NCI-H524 (cell line): ENCODE measurements around the gene GPR34.
A peak's percentile ranks its signal among the peaks of the same experiment; 100 is the strongest.
"Not testable (repeated sequence)": the region's sequence is repeated elsewhere in the genome, so short reads cannot be mapped to it uniquely, and the experiment has no call there.

Experiments
- DNase-seq, 2 experiments: peaks; one replicate each; lab custom pipeline; 2025; lab: John Stamatoyannopoulos, UW

The GPR34 gene

DNA sequence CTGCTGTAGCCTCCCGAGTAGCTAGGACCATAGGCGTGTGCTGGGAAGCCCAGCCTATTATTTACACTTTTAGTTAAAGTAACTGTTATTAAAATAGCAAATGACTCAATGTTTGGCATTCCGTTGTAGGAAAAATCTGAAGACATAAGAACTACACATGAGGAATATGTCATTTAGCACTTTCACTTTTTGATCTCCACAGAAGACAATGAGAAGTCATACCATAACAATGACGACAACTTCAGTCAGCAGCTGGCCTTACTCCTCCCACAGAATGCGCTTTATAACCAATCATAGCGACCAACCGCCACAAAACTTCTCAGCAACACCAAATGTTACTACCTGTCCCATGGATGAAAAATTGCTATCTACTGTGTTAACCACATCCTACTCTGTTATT, 6.7 kb downstream of the GPR34 start:
- DNase-seq, result no peak

DNA sequence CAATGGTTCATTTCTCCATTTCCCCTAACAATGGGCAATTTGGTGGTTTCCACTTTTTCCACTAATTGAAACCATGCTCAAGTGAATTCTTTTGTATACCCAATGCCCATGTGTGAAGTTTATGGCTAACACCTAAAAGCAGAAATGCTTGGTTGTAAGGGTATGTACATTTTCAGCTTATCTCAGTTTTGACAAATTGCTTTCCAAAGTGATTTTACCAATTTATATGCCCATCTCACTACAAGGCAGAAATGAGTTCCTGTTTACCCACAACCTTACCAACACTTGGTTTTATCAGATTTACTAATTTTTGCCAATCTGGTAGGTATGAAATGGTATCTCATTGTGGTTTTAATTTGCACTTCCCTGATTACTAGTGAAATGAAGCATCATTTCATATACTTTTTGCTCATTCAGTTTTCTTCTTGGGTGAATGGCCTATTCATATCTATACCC, 14.8 kb downstream of the GPR34 start:
- no peak for DNase-seq

DNA sequence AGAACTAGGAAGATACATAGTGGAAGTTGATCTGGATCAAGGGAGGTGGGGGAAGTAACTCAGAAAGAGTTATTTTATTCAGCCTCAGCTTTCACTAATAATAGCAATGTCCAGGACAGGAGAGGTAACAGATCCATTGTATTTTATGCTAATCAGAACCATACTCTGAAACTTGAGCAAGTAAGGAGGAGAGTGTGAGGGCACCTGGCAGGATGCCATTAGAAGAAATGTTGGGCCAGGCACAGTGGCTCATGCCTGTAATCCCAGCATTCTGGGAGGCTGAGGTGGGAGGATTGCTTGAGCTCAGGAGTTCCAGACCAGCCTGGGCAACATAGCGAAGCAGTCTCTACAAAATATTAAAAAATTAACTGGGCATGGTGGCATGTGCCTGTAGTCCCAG, 16.3 kb downstream of the GPR34 start:
- no peak for DNase-seq

DNA sequence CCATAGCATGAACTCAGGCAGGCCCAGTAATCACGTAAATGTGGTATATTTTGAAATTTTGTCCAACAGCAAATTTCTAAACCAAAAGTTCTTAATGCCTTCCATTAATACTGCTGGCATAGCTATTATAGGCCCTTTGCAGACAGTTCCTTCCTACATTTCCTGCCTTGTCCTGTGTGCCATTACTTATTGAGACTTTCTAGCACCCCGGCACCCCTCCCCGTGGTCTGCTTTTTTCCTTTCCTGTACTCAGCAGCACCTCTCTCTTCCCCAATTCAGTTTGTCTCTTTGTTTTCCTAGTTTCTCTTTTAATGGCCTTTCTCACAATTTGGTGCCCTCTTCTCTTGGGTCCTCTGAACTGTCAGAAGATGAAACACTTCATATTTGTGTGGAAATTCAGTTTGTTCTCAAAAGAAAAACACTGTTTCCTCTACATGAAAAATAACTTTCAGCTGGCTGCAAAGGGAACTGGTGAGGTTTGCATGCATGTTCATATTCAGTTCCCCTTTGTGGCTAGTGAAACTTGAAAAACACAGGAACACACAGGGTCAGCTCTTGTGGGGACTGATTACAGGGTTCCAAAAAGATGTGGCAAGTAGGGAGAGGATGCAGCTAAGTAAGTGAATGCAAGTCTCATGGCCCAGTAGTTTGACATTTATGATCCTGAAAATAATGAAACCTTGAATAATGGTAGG, 17.1 kb downstream of the GPR34 start:
- no peak for DNase-seq

DNA sequence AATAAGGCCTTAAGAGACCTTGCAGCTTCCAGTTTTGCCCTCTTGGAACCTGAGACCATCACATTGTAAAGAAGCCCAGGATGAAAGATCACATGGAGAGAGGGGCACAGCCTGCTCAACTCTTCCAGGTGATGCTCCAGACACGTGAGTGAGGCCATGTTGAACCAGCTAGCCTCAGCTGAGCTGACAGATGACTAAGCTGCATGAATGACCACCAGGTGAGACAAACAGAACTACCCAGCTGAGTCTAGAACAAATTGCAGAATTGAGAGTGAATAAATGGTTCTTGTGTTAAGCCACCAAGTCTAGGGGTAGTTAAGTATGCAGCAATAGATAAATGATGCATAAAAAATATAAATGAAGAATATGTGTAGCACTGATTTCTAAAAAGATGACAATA, 18.4 kb downstream of the GPR34 start:
- no peak for DNase-seq

DNA sequence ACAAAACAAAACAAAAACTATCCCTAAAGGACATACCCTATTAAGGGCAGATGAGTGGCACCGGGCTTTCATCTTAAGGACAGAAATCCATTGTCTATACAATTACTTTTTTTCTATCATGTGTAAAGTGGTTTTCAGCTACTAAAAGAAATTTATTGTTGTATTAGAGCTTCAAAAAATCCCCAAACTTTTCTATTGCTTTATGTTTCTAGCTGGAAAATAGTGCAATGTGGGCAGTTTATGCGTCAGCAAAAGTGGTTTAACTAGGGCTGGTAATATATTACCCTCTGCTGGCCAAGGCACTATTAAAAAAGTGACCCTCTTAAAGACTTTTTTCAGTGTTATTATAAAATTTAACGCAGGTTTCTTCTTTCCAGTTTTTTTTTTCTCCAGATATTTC, 19.7 kb downstream of the GPR34 start:
- DNase-seq, result no peak

DNA sequence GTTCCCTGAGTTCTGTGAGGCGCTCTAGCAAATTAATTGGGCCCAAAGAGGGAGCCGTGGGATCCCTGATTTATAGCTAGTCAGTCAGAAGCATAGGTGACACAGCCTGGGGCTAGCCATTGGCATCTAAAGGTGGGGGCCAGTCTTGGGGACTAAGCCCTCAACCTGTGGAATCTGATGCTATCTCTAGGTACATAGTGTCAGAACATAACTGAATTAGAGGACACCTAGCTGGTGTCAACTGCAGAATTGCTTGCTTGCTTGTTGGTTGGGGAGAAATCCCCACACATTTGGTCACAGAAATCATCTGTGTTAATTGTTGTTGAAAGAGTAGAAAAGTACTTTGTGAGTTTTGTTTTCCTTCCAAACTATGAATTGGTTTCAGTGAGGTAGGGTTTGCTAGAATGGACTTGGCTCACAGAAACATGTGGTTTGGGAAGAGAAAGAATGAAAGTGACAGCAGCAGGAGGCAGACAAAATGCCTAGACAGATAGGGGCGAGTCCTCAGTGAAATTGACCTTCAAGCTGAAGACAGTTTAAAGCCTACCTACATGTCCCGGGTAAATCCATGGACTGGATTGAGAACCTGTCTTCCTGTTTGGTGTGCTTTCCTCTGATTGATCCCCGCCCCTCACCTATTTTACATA, 22.4 kb downstream of the GPR34 start:
- DNase-seq, result no peak

DNA sequence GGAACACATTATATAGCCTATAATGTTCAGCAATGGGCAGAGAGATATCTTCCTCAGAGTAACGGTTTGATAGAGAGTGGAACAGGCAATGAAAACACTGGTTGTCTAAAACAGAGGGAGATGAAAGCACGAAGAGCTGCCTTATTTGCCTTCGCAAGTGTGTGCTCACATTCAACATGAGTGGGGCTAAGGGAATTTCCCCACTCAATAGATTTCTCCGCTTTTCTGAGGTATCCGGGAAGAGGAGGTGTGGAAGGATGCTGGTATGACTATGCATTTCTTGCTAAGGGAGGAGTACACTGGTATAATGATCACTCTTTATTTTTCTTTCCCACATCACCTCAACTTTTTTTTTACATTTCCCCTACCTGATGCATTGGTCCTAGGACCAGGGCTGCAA, 27.4 kb downstream of the GPR34 start:
- no peak for DNase-seq

DNA sequence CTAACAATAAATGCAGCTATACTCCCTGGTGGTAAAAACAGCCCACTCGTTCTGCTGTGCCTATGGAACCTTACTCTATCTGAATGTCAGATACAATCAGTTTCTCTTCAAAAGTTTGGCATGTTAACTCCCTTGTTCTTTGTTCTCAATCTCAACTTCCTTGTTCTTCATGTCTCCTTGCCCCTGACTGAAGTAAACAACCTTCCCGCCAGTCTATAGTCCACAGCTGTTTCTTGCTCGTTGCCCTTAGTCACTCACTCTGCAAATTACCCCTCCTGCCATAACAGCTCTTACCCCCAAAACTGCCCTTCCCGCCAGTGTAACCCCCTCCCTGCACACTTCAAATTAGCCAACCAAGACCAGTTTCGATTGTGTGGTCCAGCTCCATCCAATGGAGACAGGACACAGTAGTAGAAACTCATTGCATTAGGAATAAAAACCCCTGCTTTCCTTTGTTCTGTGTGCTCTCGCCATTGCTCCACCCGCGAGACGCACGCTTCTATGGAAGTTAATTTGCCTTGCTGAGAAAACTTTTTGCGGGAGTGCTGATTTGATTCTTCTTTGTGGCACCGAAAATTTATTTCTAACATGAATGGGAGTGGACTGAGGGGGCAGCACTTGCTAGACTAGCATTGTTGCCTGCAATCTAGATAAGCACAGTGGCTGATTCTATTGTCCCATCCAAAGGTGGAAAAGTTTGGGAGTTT, 28.1 kb downstream of the GPR34 start:
- no peak for DNase-seq

DNA sequence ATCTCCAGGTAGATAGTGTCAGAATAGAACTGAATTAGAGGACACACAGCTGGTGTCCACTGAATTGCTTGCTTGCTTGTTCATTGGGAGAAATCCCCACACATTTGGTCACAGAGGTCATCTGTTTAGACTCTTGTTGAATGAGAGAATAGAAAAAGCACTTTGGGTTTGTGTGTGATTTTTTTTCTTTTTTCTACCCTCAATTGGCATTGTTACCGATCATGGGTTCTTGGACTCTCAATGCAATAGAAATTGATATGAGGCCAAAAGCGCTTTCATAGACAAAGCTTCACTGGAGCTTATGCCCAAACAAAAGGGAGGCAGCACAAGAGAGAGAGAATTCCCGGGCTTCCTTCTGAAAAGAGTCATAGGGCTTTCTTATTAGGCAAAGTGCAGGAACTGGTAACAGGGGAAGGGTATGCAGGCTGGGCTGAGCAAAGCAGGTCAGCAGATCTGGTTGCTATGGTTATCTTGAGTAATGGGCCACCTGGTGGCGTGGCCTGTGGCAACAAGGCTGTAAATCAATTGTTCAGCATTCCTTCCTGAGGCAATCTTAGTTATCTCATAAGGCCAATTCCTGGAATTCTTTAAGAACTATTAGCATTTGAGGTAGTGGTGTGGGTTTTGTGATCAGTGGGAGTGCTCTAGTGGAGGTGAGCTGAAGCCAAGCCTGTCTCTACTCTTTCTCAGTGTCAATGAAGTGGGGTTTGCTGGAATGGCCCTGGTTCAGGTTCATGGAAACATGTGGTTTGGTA, 29.9 kb downstream of the GPR34 start:
- peak in 1 of 2 experiments; percentile 9 for DNase-seq

DNA sequence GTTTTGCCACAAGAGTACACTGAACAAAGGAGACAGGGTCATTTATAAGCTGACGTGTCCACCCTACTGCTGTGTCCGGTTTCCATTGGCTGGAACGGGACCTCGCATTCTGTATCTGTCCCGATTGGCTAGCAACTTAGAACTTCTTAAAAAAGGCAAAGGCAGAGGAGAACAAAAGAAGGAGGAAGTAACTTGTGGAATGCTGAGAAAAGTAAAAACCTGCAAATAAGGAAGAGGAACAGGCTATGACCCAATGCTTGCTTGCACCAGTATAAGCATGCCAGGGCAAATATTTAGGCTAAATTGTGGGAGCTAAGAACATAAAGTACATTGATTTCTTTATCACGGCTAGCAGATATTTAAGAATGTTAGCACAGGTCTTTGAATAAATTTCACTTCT, 30.8 kb downstream of the GPR34 start:
- DNase-seq, result not testable (repeated sequence)

DNA sequence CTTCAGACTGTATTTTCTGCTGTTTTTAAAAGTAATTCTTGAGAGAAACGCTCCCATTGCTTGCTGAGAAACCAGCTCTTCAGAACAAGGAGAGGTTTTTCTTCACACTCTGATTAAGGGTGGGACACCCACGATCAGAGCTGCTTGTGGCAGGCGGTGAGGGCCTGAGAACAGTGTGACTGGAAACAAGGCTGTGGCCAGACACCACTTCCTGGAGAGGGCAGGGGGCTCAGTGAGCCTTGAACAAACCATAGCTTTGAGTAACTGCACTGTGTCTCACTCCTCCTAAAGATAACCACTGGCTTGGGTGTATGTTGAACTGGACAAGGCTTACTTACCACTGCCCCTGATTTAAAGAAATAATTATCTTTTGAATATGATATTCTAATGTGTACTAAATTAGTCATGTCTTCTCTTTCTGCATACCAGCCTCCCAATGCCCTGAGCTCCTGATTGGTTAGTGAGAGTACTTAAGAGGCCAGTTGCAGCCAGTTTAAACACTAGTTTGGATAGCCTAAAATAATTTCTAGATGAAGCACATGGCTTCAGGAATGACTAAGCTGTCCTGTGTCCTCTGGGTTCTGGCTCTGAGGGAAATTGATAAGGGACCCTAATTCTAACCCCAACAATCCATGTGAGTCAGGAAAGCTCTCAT, 31.5 kb downstream of the GPR34 start:
- DNase-seq, result no peak

DNA sequence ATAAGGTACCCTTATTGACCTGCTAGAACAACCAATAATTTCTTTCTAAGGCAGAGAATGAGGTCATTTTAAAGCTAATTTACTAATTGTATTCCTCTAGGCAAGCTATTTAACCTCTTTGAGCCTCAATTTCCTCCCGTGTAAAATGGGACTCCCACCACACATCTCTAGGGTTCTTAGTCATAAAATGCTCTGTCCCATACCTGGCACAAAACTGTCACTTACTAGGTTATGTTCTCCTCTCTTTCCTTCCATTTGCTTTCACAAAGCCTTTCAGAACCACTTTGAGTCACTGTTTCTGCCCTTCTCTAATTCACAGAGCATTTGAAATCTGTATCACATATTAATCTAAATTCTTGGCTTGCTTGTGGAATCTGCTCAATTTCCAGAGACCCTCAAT, 32.8 kb downstream of the GPR34 start:
- DNase-seq, result no peak

DNA sequence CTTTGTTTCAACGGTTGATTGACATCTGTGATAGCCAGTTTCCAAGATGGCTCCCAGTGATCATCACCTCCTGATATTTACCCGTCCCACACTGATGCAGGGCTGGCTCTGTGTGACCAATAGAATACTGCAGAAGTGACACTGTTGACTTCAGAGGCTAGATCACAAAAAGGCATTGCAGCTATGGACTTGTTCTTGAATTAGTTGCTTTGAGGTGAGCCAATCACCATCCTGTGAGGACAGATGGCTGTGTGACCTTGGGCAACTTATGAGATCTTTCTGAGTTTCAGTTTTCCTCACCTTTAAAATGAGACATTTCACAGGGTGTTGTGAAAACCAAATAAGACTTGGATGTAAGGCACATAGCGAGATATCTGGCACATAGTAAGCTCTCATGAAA, 33.4 kb downstream of the GPR34 start:
- no peak for DNase-seq

DNA sequence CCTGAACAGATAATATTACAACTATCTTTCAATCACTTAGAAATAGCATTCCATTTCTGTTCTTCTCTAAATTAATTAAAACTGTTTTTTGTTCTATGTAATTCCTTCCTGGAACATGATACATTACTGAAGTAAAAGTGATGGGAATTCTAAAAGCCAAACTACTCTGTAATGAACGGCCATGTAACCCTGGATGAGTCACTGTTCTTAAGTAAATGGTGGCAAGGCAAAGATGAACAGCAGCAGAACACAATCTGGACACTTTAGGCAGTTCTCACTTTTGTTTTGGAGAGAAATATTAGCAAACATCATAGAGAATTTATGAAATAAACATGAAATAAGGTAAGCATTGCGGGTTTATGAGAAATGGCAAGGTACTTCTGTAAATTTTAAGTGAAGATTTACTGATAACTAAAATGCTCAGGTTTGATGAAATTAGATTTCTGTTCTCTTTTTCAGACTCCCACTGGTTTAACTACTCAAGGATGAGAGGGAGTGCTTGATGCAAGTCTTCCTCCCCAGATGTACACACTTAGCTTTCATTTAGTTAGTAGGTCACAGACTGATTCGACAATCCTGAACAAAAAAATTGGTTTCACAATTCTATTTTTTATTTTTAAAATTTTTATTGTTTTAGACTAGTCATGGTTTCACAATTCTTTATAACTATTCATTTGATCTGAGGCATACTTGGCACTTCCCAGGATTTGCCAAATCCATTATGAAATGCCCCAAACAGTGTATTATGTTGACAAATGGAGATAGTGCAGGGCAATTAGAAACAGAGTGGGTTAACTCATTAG, 34.2 kb downstream of the GPR34 start:
- no peak for DNase-seq

DNA sequence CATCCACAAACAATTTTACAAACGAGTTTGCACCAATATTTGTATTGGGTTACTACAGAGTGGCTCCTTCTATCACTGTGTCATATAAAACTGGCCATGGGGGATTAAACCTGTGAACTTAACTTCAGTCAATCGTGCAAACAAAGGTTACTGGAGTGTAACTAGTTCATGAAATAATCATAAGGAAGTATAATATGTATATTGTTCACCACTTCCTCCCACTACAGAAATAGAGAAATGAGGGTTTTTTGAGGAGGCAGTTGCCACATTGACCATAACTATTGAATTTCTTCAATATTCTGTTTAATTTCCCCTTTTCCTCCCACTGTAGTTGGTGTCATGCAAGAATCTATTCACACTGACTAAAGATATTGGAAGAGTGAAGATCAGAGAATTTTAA, 35.1 kb downstream of the GPR34 start, which contains the start of gene GPR82:
Gene GPR82, plus strand, starts transcription at position 356 of the 400 bp plus-strand sequence. CDS start 2,846 bp downstream, outside the sequence.
- no peak for DNase-seq

DNA sequence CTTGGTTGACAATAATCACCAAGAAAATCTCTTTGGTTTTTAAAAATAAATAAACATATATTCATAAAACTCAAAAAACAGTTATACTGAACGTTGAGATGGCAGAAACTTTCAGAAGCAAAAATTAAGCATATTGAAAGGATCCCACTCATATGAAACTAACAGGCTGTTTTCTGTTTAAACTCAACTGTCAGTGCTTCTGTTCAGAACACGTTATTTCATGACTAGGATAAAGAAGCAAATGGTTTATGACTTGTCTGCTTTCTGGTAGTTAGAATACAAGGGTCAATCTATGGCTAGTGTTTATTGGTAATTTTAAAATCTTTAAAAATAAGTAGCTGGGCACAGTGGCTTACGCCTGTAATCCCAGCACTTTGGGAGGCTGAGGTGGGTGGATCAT, 39.4 kb downstream of the GPR34 start:
- no peak for DNase-seq

DNA sequence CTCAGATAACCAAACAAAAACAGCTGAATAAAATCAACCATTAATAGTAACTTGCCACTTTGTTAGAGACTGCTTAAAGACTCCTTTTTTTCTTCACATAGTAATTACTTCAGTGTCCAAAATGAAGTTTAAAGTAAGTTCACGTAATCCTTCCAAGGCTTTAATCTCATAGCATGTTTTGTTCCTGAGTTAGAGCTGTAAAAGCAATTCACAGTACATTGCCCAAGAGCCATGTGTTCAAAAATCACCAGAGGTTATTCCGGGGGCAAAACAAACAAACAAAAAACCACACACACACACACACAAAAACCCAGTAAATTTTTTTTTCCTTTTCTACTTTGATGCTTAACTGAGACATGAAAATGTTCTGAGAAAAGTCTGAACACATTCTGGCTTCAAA, 41.3 kb downstream of the GPR34 start:
- DNase-seq, result no peak

DNA sequence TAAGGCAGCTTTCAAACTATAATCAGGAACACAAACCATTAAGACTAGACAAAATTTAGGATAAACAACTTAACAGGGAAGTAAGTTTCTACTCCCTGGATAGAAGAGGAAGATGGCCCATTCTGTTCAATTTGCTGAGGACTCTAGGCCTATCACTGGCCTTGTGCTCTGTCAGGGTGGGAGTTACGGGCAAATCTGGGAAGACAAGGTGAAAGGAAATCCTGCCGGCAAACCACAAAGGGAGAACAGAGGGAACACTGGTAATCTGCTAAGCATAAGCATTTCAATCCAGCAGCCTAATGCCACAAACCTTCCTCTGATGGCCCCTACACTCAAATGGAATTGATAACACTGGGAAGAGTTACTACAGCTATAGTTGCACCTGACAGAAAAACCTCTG, 43.5 kb downstream of the GPR34 start:
- DNase-seq, result no peak

DNA sequence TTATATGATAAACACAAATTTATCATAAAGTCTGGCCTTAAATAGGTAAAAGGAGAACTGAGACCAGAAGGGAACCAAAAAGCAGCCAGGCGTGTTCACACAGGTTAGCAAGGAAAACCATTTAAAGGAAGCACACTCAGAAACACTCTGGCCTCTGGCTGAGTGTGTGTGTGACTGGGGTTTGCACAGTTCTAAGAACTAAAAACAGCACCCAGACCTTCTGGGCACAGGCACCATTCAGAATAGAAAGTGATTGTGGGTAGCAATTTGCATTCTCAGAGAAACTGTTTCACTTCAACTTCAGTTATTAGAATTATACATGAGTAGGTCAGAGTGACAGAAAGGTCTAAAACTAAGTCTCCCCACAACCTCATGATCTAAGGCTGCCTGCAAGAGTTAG, 45.2 kb downstream of the GPR34 start:
- DNase-seq, result no peak

DNA sequence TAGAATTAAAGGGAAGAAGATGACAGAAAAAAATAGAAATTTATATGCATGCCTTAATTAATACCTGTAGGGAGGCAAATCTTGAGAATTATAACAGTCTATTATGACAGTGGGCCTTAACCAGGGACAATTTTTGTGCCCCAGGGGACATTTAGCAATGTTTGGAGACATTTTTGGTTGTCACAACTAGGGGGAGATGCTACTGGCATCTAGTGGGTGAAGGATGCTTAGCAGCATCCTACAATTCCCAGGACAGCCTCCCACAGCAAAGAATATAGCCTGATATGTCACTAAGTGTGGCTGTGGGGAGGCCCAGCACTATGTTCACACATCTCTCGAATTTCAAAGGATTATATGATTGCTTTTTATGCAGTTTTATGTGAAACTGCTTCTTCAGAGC, 45.8 kb downstream of the GPR34 start:
- DNase-seq, result peak in 1 of 2 experiments; percentile 39
